DMS53 (cell line): ENCODE data around the gene RBM47.

Source experiments
- DNase-seq: peaks from one replicate; lab custom pipeline; 2025; lab: John Stamatoyannopoulos, UW

The RBM47 gene

DNA sequence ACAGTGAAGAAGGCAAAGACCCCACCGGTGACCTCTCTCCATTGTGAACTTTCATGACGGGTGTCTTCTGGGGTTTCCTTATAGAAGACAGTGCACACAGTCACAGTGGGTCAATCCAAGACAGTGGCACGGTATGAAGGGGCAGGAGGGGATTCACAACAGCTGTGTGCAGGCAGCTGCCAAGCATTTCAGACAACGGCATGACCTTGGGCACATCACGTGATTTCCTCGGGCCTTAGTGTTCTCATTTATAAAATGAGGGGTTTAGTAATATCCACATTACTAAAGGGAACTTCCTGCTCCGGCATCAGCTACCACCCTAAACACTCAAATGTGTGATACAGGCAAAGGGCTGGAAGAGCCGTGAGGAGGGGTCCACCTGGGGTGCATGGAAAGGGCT lies 42.9 kb downstream of the RBM47 start:
- no peak for DNase-seq

- no peak for DNase-seq
Measured at GRCh38 chr4:40586034-40586433, 43.6 kb downstream of the RBM47 start.

- DNase-seq, result no peak
Measured at GRCh38 chr4:40585201-40585799, 44.4 kb downstream of the RBM47 start.

DNA sequence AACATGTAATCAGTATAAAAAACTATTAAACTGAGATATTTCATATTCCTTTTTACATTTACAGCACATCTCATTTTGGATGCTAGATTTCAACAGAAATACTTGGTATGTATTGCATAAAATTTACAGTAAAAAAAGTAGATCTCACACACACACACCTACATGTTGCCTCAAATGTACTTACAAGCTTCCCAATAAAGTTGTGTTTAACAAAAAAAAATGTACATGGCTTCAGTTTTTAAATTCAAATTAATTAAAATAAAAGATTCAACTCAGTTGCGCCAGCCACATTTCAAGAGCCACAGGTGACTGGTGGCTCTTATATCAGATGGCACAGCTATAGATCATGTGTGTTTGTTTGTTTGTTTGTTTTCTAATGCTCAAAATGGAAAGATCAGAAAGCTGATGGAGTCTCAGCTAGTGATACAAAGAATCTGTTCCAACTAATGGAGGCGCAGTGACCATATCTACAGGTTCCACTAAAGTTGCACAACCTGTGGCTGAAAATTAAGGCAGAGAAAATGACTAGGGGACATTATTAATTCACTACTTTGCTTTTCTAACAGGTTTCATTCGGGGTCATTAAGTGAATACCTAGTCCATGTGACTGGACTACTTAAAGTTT lies 45.0 kb downstream of the RBM47 start:
- DNase-seq, result no peak

DNA sequence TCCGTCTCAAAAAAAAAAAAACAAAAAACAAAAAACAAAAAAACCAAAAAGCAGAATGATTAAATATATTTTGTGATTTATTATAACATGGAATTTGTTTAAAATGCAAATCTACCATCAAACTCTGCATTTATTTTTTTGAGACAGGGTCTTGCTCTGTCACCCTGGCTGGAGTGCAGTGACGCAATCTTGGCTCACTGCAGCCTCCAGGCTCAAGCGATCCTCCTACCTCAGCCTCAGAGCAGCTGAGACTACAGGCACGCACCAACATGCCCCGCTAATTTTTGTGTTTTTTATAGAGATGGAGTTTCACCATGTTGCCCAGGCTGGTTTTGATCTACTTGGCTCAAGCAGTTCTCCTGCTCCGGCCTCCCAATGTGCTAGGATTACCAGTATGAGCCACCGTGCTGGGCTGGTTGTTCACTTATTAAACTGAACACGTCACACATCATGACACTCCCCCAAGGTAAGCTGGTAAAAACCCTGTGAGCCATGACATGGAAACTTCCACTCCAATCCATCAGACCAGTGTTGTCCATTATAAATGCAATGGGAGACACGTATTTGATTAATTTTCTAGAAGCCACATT lies 45.7 kb downstream of the RBM47 start:
- no peak for DNase-seq

- DNase-seq, result no peak
Measured at GRCh38 chr4:40582413-40582812, 47.3 kb downstream of the RBM47 start.

GRCh38 chr4:40581254-40582140 lies 48.2 kb downstream of the RBM47 start:
- no peak for DNase-seq

- peak; percentile 41 for DNase-seq
Measured at GRCh38 chr4:40579983-40580382, 49.7 kb downstream of the RBM47 start.

- DNase-seq, result peak; percentile 67
Measured at GRCh38 chr4:40577588-40578253, 51.9 kb downstream of the RBM47 start.

DNA sequence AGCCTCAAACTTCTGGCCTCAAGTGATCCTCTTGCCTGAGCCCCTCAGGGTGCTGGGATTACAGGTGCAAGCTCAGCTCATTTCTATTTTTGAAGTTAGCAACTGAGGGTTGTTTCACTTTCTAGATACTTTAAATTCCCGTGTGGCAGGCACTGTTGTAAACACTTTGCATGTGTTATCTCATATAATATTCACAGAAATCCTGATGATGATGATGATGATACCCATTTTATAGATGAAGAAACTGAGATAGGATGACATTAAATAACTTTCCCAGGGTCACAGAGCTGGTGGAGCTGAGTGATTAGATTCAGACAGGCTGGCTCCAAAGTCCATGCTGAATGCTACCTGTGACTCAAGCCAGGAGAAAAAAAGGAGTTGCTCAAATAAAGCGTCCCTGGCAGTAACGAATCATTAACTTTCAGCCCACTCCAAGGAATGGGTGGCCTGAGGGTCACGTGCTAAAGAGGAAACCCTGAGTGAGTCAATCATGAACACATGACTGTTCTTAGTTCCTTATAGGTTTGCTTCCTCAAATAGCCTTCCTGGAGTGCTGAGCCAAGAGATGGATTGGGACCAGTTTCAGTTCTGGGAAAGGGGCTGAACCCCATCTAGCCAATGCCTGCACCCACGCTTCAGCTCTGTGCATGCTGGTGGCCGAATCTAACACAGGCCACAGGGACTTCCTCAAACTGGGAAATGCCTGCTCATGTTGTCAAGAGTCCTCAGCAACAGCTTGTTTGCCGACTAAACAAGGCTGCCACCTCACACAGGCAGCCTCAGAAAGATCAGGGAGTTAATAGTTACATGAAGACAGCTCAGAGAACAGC lies 52.8 kb downstream of the RBM47 start:
- DNase-seq, result peak; percentile 100

- no peak for DNase-seq
Measured at GRCh38 chr4:40575846-40576245, 53.8 kb downstream of the RBM47 start.

DNA sequence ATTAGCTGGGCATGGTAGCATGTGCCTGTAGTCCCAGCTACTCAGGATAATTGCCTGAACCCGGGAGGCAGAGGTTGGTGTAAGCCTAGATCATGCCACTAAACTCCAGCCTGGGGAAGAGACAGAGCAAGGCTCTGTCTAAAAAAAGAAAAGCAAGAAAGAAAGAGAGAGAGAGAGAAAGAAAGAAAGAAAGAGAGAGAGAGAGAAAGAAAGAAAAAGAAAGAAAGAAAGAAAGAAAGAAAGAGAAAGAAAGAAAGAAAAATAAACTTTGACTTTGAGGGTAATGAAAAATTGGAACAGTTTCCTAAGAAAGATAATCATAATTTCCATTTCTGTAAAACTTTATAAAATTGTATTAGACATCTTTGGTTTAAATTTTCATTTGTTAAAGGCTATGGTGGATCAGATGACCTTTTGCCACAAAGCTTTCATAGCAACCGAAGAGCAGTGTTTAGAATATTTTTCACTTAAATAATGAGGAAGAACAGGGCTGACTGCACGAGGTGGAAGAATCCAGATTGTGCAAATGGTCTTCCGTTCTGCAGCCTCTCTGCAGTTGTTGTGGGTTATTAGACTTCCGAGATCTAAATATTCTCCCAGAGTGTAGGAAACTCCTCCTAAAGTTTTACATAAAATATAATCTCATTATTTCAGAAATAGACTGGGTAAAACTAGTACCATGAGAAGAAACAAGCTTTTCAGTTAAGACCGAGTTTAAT lies 55.9 kb downstream of the RBM47 start:
- no peak for DNase-seq

DNA sequence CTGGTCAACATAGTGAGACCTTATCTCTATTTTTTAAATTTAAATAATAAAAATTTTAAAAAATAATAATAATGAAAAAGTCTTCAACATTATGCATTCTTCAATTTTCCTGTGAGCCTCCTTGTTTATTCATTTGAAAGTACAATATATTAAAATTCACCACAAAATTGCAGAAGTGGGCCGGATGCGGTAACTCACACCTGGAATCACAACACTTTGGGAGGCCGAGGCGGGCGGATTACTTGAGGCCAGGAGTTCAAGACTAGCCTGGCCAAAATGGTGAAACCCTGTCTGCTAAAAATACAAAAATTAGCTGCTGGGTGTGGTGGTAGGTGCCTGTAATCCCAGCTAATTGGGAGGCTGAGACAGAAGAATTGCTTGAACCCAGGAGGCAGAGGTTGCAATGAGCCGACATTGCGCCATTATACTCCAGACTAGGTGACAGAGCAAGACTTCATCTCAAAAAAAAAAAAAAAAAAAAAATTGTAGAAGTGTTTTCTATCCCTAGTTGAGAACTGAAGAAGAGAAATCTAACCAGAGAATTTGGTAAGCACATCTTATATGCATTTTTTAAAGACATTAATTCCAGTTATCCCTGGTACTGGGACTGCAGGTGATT lies 56.9 kb downstream of the RBM47 start:
- DNase-seq, result no peak

GRCh38 chr4:40571208-40571607 lies 58.5 kb downstream of the RBM47 start:
- no peak for DNase-seq

DNA sequence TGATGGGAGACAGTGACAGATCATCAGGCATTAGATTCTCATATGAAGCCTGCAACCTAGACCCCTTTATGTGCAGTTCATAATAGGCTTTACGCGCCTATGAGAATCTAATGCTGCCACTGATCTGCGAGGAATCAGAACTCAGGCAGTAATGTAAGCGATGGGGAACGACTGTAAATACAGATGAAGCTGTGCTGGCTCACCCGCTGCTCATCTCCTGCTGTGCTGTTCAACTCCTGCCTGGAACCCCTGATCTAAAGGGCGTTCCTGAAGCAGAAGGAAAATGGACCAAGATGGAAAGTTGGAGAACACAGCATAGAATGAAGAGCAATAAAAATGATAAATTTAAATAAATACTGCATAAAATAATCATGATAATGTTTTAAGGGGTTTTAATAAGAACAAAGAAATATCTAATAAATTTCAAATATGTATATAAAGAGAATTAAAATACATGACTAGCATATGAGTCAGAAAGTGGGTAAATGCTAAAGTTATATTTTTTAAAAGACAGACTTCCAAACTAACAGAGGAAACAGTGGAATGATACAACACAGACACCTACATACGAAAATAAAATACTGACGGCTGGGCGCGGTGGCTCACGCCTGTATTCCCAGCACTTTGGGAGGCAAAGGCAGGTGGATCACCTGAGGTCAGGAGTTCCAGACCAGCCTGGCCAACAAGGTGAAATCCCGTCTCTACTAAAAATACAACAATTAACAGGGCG lies 59.2 kb downstream of the RBM47 start:
- DNase-seq, result no peak

- no peak for DNase-seq
Measured at GRCh38 chr4:40564815-40565483, 64.7 kb downstream of the RBM47 start.

DNA sequence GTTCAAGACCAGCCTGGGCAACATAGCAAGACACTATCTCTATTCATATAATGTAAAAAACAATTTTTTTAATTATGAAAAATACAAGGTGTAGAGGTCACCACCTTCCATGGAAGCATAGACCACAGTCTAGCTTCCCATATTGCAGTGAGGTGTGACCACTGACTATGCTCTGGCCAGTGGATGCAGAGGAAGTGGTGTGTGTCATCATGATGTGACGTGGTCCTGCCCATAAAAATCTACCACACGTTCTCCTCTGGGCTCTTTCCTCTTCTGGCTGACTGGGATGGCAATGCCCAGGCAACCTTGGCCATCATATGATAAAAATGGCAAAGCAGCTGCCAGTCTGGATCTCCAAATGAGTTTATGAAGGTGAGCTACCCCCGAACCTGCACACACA lies 65.7 kb downstream of the RBM47 start:
- no peak for DNase-seq

DNA sequence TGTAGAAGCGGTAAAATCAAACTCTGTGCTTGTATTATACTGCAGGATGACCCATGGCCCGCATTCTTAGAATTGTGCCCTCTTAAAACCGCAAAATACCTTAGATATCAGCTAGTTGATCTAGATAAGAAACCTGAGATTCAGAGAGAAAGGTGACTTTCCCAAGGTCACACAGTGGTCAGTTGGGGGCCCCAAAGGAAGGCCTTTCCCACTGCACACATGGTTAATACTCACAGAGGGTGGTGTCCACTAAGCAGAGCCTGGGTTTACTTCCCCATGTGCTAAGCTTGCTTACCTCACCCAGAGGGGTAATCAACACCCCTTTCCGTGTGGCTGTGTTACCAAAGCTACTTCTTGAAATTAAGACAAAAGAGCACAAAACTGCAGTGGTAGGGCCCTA lies 66.3 kb downstream of the RBM47 start:
- DNase-seq, result no peak

DNA sequence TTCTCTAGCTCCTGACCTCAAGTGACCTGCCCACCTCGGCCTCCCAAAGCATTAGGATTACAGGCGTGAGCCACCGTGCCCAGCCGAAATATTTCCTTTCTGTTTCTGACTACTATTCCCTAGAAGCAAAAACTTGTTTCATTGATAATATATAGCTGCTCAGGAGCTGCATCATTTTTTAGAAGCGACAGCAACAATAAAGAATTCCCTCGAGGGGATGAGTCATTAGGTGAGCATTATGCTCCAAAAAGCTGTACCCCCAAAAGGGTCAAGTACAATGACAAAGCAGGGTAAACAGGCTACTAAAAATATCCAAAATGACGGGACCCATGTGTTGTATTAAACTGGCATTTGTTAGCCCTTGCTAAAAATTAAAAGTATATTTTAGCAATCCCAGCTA lies 67.0 kb downstream of the RBM47 start:
- DNase-seq, result no peak
